Smooth muscle cell (in vitro differentiated cells): ENCODE measurements around the gene ASTL. TPM values are rescaled to one million over a fixed set of nuclear protein-coding genes. Genes with fewer than 3 reads are reported as not detected.

Experiments used
- DNase-seq: peaks from one replicate; lab custom pipeline; 2025; ENCODE audit not compliant: unreplicated experiment; lab: John Stamatoyannopoulos, UW
- H2AFZ ChIP-seq: fragments of 200-600 bp; sonication (generic); 2 replicates; pipeline ENCODE4 v1.6.0; 2016; ENCODE audit warnings: antibody characterized with exemption, low read depth, mild to moderate bottlenecking
- H3F3A ChIP-seq: fragments of 200-600 bp; sonication (generic); 2 replicates; pipeline ENCODE4 v1.6.0; 2017; ENCODE audit warnings: antibody characterized with exemption, low read depth
- H3K27ac ChIP-seq: fragments of 200-600 bp; sonication (generic); 2 replicates; pipeline ENCODE4 v1.5.1; 2016; ENCODE audit warnings: low read depth, mild to moderate bottlenecking
- H3K27me3 ChIP-seq: fragments of 200-600 bp; sonication (generic); 2 replicates; pipeline ENCODE4 v1.6.1; 2016; ENCODE audit warnings: low read depth, mild to moderate bottlenecking
- H3K36me3 ChIP-seq: fragments of 200-600 bp; sonication (generic); 2 replicates; pipeline ENCODE4 v1.5.1; 2016; ENCODE audit warnings: low read depth
- H3K4me1 ChIP-seq: fragments of 200-600 bp; sonication (generic); 2 replicates; pipeline ENCODE4 v1.5.1; 2016; ENCODE audit warnings: low read depth
- H3K4me2 ChIP-seq: fragments of 200-600 bp; sonication (generic); 2 replicates; pipeline ENCODE4 v1.6.0; 2016; ENCODE audit warnings: mild to moderate bottlenecking
- H3K4me3 ChIP-seq: fragments of 200-600 bp; sonication (generic); 2 replicates; pipeline ENCODE4 v1.5.1; 2016; ENCODE audit warnings: mild to moderate bottlenecking
- H3K79me2 ChIP-seq: fragments of 200-600 bp; sonication (generic); 2 replicates; pipeline ENCODE4 v1.6.0; 2016; ENCODE audit warnings: low read depth, mild to moderate bottlenecking
- H3K9ac ChIP-seq: fragments of 200-600 bp; sonication (generic); 2 replicates; pipeline ENCODE4 v1.6.0; 2016; ENCODE audit warnings: low read depth
- H3K9me3 ChIP-seq: fragments of 200-600 bp; sonication (generic); replicated peaks from 2 replicates; pipeline ENCODE4 v1.5.1; 2016; ENCODE audit warnings: low read depth
- H4K20me1 ChIP-seq: fragments of 200-600 bp; sonication (generic); 2 replicates; pipeline ENCODE4 v1.6.0; 2016; ENCODE audit warnings: low read depth
- WGBS: methylation state at CpG from one replicate; pipeline ENCODE4 v1.1.7; 2016; ENCODE audit warnings: low lambda C conversion rate; 5-methylcytosine and 5-hydroxymethylcytosine counted together
- polyA plus RNA-seq: library from polyadenylated mRNA; unstranded; fragments of >200 nt; fragmentation: Nextera tagmentation; extraction: Ambion mirVana; gene quantifications from 2 replicates; pipeline ENCODE4 v1.2.1, GENCODE V29; 2016
- total RNA-seq: library from RNA; depleted of rRNA; stranded (reverse); fragments of >200 nt; gene quantifications from 2 replicates; pipeline ENCODE4 v1.2.3, GENCODE V29; 2014
- TF ChIP-seq, protein P1 (sequence below): fragments of 200-600 bp; sonication (generic); IDR thresholded peaks from 2 replicates; pipeline ENCODE4 v1.5.1; 2017; ENCODE audit warnings: borderline replicate concordance, mild to moderate bottlenecking, antibody characterized with exemption; ENCODE audit not compliant: insufficient read depth, poor library complexity, severe bottlenecking

Gene ASTL
- total and polyA plus RNA-seq, 2 experiments from 2014 or later: 0.40 TPM; not detected in 1

DNA sequence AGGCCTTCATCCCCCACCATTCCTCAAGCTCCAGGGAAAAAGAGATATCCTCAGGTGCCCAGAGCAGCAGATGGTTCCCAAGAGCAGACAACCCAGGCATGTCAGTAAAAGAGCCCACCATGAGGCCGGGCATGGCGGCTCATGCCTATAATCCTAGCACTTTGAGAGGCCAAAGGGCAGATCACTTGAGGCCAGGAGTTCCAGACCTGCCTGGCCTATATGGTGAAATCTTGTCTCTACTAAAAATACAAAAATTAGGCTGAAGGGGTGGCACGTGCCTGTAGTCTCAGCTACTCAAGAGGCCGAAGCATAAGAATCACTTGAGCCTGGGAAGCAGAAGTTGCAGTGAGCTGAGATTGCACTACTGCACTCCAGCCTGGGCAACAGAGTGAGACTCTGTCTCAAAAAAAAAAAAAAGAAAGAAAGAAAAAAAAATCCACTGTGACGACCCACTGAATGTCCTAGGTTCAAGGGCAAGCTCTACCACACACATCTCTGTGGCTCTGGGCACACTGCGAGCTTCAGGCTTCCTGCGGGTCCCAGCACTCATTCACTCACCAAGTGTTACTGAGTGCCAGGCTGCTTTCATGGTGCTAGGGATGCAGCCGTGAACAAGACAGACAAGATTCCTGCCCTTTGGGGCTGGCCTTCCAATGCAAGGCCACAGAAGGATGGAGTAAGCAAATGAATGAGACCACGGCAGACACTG lies 13.4 kb upstream of the ASTL start:
- no peaks in the 10 kb centered on the region for H3K36me3 ChIP-seq
- H2AFZ ChIP-seq: no peak overlapping the region
- H3K27ac ChIP-seq: no peak overlapping the region
- TF ChIP-seq, protein P1, sequence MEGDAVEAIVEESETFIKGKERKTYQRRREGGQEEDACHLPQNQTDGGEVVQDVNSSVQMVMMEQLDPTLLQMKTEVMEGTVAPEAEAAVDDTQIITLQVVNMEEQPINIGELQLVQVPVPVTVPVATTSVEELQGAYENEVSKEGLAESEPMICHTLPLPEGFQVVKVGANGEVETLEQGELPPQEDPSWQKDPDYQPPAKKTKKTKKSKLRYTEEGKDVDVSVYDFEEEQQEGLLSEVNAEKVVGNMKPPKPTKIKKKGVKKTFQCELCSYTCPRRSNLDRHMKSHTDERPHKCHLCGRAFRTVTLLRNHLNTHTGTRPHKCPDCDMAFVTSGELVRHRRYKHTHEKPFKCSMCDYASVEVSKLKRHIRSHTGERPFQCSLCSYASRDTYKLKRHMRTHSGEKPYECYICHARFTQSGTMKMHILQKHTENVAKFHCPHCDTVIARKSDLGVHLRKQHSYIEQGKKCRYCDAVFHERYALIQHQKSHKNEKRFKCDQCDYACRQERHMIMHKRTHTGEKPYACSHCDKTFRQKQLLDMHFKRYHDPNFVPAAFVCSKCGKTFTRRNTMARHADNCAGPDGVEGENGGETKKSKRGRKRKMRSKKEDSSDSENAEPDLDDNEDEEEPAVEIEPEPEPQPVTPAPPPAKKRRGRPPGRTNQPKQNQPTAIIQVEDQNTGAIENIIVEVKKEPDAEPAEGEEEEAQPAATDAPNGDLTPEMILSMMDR: no peak
- no peaks in the 10 kb centered on the region for H3K9me3 ChIP-seq
- no peaks in the 10 kb centered on the region for H3K4me1 ChIP-seq
- 92% methylated on average over 9 of the region's 9 CpGs for WGBS
- H3K4me3 ChIP-seq: no peak overlapping the region
- H3K4me2 ChIP-seq: no peak overlapping the region
- DNase-seq: no peak
- no peaks in the 10 kb centered on the region for H4K20me1 ChIP-seq
- no peaks in the 10 kb centered on the region for H3K79me2 ChIP-seq
- no peaks in the 10 kb centered on the region for H3F3A ChIP-seq
- no peak overlapping the region for H3K9ac ChIP-seq
- H3K27me3 ChIP-seq: no peaks in the 10 kb centered on the region

DNA sequence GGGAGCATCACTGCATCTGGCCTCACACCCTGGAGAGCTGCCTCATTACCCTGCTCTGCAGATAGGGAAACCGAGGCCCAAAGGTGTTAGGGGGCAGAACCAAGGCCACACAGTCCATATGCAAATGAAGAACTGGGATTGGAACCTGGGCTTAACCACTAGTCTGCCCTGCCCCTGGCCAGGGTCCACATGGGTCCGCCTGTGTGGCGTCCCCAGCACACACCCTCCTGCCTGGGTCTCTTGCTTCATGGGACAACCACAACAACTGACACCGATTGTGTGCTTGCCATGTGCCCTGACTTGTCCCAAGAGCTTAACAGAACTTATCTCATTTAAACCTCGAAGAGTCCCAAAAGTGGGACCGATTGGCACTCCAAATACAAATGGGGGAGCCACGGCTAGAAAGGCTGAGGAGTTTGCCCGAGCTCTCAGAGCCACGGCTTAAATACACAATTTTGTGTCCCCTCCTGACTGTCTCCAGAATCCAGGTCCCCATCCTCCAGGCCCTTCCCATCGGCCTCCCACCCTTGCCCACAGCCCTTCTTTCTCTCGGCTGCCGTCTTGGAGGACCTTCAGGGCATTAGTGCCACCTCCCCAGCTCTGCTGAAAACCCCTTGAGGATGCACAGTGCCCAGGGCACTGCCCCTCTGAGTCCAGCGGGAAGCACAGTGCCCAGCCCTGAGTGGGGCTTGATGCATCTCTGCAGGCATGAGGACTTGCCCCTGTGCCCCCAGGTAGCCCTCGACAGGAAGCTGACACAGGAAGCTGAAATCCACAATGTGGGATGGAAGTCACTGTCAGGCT lies 12.7 kb upstream of the ASTL start:
- Histone ChIP-seq H3K79me2 (no peaks in the 10 kb centered on the region), H3K4me1 (no peaks in the 10 kb centered on the region), H3K27me3 (no peaks in the 10 kb centered on the region), H4K20me1 (no peaks in the 10 kb centered on the region), H3K36me3 (no peaks in the 10 kb centered on the region), H3K27ac (no peak overlapping the region), H3K4me3 (no peak overlapping the region), H3F3A (no peaks in the 10 kb centered on the region), H3K4me2 (no peak overlapping the region), H3K9me3 (no peaks in the 10 kb centered on the region), H3K9ac (no peak overlapping the region), H2AFZ (no peak overlapping the region)
- TF ChIP-seq, protein P1: no peak
- 93% methylated on average over 14 of the region's 14 CpGs for WGBS
- no peak for DNase-seq

DNA sequence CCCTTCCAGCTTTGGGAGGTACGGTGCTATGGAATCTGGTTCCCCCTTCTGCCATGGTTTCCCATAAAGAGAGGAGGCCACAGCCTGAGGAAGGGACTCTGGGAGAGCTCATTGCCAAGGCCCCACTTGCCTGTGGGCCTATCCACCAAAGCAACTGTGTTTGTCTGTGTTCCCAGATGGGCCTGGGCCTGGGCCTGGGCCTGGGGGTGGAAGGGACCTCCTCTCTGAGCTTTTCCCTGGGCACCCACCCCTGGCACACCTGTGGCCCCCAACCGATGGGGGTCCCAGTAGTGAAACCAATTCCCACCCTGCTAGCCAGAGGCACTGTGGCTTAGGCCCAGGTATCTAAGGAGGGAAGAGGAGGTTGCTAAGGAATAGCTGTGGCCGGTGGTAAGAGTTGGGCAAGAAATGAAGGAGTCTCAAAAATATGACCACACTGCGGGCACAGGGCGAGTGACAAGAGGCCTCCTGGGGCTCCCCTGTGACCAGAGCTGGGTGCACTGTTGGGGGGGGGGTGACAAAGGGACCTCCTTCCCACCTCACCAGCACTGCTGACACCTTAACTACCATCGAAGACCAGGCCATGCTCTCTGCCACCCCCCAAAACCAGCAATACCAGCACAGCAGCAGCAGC lies 11.8 kb upstream of the ASTL start:
- WGBS: 97% methylated on average over 6 of the region's 6 CpGs
- DNase-seq: no peak
- no peak overlapping the region for H2AFZ ChIP-seq

More for the DNA sequence above, 11.8 kb upstream of the ASTL start:
- H3K9ac ChIP-seq: no peak overlapping the region
- H3K9me3 ChIP-seq: no peaks in the 10 kb centered on the region
- no peaks in the 10 kb centered on the region for H4K20me1 ChIP-seq
- no peaks in the 10 kb centered on the region for H3K27me3 ChIP-seq
- no peak overlapping the region for H3K4me2 ChIP-seq
- H3K79me2 ChIP-seq: no peaks in the 10 kb centered on the region
- TF ChIP-seq, protein P1: no peak
- no peaks in the 10 kb centered on the region for H3K36me3 ChIP-seq
- no peak overlapping the region for H3K27ac ChIP-seq
- peaks cover 4% of the 10 kb centered on the region for H3K4me1 ChIP-seq
- H3F3A ChIP-seq: no peaks in the 10 kb centered on the region
- H3K4me3 ChIP-seq: no peak overlapping the region
